HepG2 (cell line): Measurements from ENCODE around the gene LPXN. TPM values are rescaled to one million over a fixed set of nuclear protein-coding genes. Genes with fewer than 3 reads are reported as not detected.

Experiments used
- ARNT ChIP-seq: fragments of 450-650 bp; IDR thresholded peaks from 2 replicates; pipeline ENCODE4 v1.6.1; 2017
- E2F2 ChIP-seq: sonication (generic); formaldehyde crosslinking; IDR thresholded peaks from 2 replicates; pipeline ENCODE4 v1.4.0; 2020; ENCODE audit warnings: missing genetic modification reagents, borderline replicate concordance
- GATAD1 ChIP-seq: IDR thresholded peaks from 2 replicates; pipeline ENCODE4 v1.6.1; 2016; ENCODE audit warnings: missing genetic modification reagents, missing compliant biosample characterization
- HIVEP1 ChIP-seq: sonication (generic); formaldehyde crosslinking; IDR thresholded peaks from 2 replicates; pipeline ENCODE4 v1.4.0; 2020; ENCODE audit warnings: mild to moderate bottlenecking, missing genetic modification reagents
- HNRNPLL ChIP-seq: fragments of 200-400 bp; formaldehyde crosslinking; IDR thresholded peaks from 2 replicates; pipeline ENCODE4 v1.6.1; 2017; ENCODE audit warnings: mild to moderate bottlenecking, low read depth, low read length; ENCODE audit not compliant: poor library complexity, severe bottlenecking
- JDP2 ChIP-seq: sonication (generic); formaldehyde crosslinking; IDR thresholded peaks from 2 replicates; pipeline ENCODE4 v1.8.1; 2022; ENCODE audit warnings: missing genetic modification reagents, borderline replicate concordance
- MAF1 ChIP-seq: sonication (generic); formaldehyde crosslinking; IDR thresholded peaks from 2 replicates; pipeline ENCODE4 v1.5.0; 2020; ENCODE audit warnings: missing genetic modification reagents, borderline replicate concordance
- NFE2L2 ChIP-seq: fragments of 150-350 bp; IDR thresholded peaks from 2 replicates; pipeline ENCODE4 v1.6.1; 2014; ENCODE audit warnings: low read length
- NFYB ChIP-seq: sonication (generic); formaldehyde crosslinking; IDR thresholded peaks from 2 replicates; pipeline ENCODE4 v1.4.0; 2020; ENCODE audit warnings: missing genetic modification reagents
- PAX8 ChIP-seq: sonication (generic); formaldehyde crosslinking; IDR thresholded peaks from 2 replicates; pipeline ENCODE4 v1.8.0; 2022; ENCODE audit warnings: mild to moderate bottlenecking, missing genetic modification reagents, borderline replicate concordance
- POLR2A ChIP-seq, 2 experiments: IDR thresholded peaks; 2 replicates each; pipeline ENCODE4 v1.6.1; 2011; ENCODE audit warnings: low read depth in 2 of 2, low read length in 2 of 2, mild to moderate bottlenecking in 1 of 2, moderate library complexity in 1 of 2; ENCODE audit not compliant: insufficient read depth in 1 of 2
- PREB ChIP-seq: sonication (generic); formaldehyde crosslinking; IDR thresholded peaks from 2 replicates; pipeline ENCODE4 v1.4.0; 2020; ENCODE audit warnings: missing genetic modification reagents
- STAT5B ChIP-seq: sonication (generic); formaldehyde crosslinking; IDR thresholded peaks from 2 replicates; pipeline ENCODE4 v1.4.0; 2020; ENCODE audit warnings: missing genetic modification reagents
- ZBTB20 ChIP-seq: sonication (generic); formaldehyde crosslinking; IDR thresholded peaks from 2 replicates; pipeline ENCODE4 v1.8.1; 2023; ENCODE audit warnings: missing genetic modification reagents, low read depth, mild to moderate bottlenecking, borderline replicate concordance
- ZC3H4 ChIP-seq: sonication (generic); formaldehyde crosslinking; IDR thresholded peaks from 2 replicates; pipeline ENCODE4 v1.4.0; 2020; ENCODE audit warnings: missing genetic modification reagents, borderline replicate concordance
- ZNF281 ChIP-seq: sonication (generic); formaldehyde crosslinking; IDR thresholded peaks from 2 replicates; pipeline ENCODE4 v1.4.0; 2020; ENCODE audit warnings: missing genetic modification reagents, borderline replicate concordance
- ZNF34 ChIP-seq: sonication (generic); formaldehyde crosslinking; IDR thresholded peaks from 2 replicates; pipeline ENCODE4 v1.4.0; 2020; ENCODE audit warnings: mild to moderate bottlenecking, missing genetic modification reagents, borderline replicate concordance
- ZNF550 ChIP-seq: sonication (generic); formaldehyde crosslinking; IDR thresholded peaks from 2 replicates; pipeline ENCODE4 v1.4.0; 2020; ENCODE audit warnings: mild to moderate bottlenecking, missing genetic modification reagents, borderline replicate concordance
- ZNF589 ChIP-seq: sonication (generic); formaldehyde crosslinking; conservative IDR thresholded peaks from 2 replicates; pipeline ENCODE4 v1.8.0; 2022; ENCODE audit warnings: mild to moderate bottlenecking, moderate library complexity, missing genetic modification reagents
- ZNF775 ChIP-seq: sonication (generic); formaldehyde crosslinking; IDR thresholded peaks from 2 replicates; pipeline ENCODE4 v1.4.0; 2020; ENCODE audit warnings: missing genetic modification reagents, mild to moderate bottlenecking, moderate library complexity, borderline replicate concordance
- ZNF777 ChIP-seq: sonication (generic); formaldehyde crosslinking; IDR thresholded peaks from 2 replicates; pipeline ENCODE4 v1.4.0; 2020; ENCODE audit warnings: missing genetic modification reagents
- ZSCAN25 ChIP-seq: sonication (generic); formaldehyde crosslinking; IDR thresholded peaks from 2 replicates; pipeline ENCODE4 v1.8.0; 2022; ENCODE audit warnings: mild to moderate bottlenecking, missing genetic modification reagents
- polyA plus RNA-seq, 8 experiments: library from polyadenylated mRNA; depleted of rRNA in 3 of 8; stranded (reverse) in 7 of 8; unstranded in 1 of 8; fragments of >200 nt; fragmentation: Illumina TruSeq in 4 of 8; extraction: Trizol in 4 of 8; gene quantifications; 2 replicates each; pipeline versions ENCODE4 v1.2.1 to v1.2.3, GENCODE V29; 2011 to 2016; ENCODE audit warnings: low read depth in 4 of 8, missing spikeins in 1 of 8, mixed read lengths in 1 of 8; ENCODE audit not compliant: insufficient read depth in 1 of 8
- total RNA-seq, 5 experiments: library from RNA; depleted of rRNA; stranded (reverse); fragments of >200 nt; fragmentation: Illumina TruSeq; extraction: Trizol; gene quantifications; 2 replicates each; pipeline ENCODE4 v1.2.3, GENCODE V29; 2016; ENCODE audit warnings: low read depth in 1 of 5
- TF ChIP-seq, protein P1 (sequence below): IDR thresholded peaks from 2 replicates; pipeline ENCODE4 v1.6.1; 2016; ENCODE audit warnings: missing genetic modification reagents, missing compliant biosample characterization
- TF ChIP-seq, protein P2 (sequence below): sonication (generic); formaldehyde crosslinking; IDR thresholded peaks from 2 replicates; pipeline ENCODE4 v1.4.0; 2020; ENCODE audit warnings: missing genetic modification reagents; ENCODE audit errors: not compliant biosample characterization

The LPXN gene
- total and polyA plus RNA-seq, 2 of the 13 experiments (the other 11 are each of a cell fraction or from before 2014, with no cell fraction given), result 1.7 to 3.5 TPM

DNA sequence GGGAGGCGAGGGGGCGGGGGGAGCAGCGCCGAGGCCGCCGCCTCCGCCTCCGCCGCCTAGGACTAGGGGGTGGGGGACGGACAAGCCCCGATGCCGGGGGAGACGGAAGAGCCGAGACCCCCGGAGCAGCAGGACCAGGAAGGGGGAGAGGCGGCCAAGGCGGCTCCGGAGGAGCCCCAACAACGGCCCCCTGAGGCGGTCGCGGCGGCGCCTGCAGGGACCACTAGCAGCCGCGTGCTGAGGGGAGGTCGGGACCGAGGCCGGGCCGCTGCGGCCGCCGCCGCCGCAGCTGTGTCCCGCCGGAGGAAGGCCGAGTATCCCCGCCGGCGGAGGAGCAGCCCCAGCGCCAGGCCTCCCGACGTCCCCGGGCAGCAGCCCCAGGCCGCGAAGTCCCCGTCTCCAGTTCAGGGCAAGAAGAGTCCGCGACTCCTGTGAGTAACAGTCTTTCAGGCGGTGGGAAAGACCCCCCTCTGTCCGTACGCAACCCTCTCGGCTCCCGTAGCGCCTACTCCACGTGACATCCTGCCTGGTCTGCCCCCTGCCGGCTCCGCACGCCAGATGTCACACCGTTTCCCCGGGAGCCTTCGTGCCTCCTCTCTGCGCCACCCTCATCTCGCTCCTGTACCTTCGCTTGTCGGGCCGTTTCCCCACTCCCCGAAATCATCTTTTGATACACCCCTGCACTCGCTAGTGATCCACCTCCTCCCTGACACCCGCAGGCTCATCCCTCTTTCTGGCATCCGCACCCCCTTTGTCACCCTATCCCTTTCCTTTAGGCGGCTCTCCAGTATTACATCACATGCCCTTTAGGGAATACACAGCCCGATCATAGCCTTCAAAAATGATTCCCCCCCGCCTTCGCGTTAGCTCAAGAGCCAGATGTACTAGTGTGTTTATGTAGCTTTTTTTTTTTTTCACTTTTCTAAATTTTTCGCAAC, 3.8 kb upstream of the LPXN start (continued):
- TF ChIP-seq NFE2L2 (no peak), HIVEP1 (CRISPR knock-in tag) (no peak), POLR2A (IDR thresholded peaks at IDR 0.05; ENCODE audit: insufficient read depth in 1 of 2, low read depth in 2 of 2, low read length in 2 of 2) (peak; percentile 68 to 92), JDP2 (CRISPR knock-in tag) (no peak; the same call in 1 of the 2 replicates), ZNF777 (CRISPR knock-in tag) (no peak), ZNF775 (CRISPR knock-in tag) (no peak), STAT5B (CRISPR knock-in tag) (no peak), MAF1 (CRISPR knock-in tag) (no peak), ZNF550 (CRISPR knock-in tag) (no peak), ARNT (no peak), PAX8 (CRISPR knock-in tag) (no peak), ZNF281 (peak; percentile 51; the same call in 1 of the 2 replicates), ZSCAN25 (CRISPR knock-in tag) (no peak), HNRNPLL (peak; percentile 66), NFYB (CRISPR knock-in tag) (no peak), E2F2 (no peak), ZNF34 (CRISPR knock-in tag) (no peak), ZBTB20 (CRISPR knock-in tag) (peak; percentile 56; the same call in 1 of the 2 replicates), PREB (no peak), GATAD1 (CRISPR knock-in tag) (peak; percentile 93), ZC3H4 (CRISPR knock-in tag) (no peak), ZNF589 (CRISPR knock-in tag) (0 out of 2 replicates have a peak, but pooled peaks have one; percentile 7)
- TF ChIP-seq, protein P1, sequence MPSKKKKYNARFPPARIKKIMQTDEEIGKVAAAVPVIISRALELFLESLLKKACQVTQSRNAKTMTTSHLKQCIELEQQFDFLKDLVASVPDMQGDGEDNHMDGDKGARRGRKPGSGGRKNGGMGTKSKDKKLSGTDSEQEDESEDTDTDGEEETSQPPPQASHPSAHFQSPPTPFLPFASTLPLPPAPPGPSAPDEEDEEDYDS, result no peak
- TF ChIP-seq, protein P2, sequence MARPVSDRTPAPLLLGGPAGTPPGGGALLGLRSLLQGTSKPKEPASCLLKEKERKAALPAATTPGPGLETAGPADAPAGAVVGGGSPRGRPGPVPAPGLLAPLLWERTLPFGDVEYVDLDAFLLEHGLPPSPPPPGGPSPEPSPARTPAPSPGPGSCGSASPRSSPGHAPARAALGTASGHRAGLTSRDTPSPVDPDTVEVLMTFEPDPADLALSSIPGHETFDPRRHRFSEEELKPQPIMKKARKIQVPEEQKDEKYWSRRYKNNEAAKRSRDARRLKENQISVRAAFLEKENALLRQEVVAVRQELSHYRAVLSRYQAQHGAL (CRISPR knock-in tag), result no peak
